ENCODE results near the gene GRIN2A. TPM values are rescaled to one million over a fixed set of nuclear protein-coding genes. Genes with fewer than 3 reads are reported as not detected.

Gene GRIN2A
- total RNA-seq, 1 donor from 2014 or later: 0.56 TPM

DNA sequence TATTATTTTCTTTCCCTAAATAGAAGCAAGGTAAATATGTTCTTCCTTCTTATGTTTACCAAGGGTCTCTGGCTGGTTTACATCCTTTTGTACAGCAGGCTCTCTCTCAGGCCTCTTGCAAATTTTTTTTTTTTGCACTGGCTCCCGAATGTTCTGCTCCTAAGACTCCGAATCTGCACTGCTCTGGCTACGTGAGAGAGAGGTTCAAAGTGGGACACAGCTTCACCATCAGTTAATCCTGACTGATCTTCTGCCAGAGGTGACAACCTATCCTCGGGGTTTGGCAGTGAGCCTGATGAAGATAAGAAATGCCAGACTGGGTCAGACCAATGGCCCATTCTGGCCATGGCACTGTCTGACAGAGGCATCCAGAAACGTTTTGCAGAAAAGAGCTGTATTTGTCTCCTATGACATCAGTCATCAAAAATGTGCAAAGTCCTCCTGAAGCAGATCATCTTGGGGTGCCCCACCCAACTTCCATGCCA is 136.9 kb downstream of the GRIN2A start:
- DNase-seq (no peak), ATAC-seq (no peak)
- Histone ChIP-seq H3K36me3 (no peaks in the 10 kb centered on the region), H3K4me1 (no peaks in the 10 kb centered on the region), H3K4me3 (no peak overlapping the region), H3K27ac (no peak overlapping the region), H3K27me3 (ENCODE audit: low read depth) (peaks cover 4% of the 10 kb centered on the region), H3K9me3 (no peaks in the 10 kb centered on the region)
- TF ChIP-seq CTCF (IDR thresholded peaks at IDR 0.05): no peak
- intact Hi-C loops (cut with DNase I): no loop called here

DNA sequence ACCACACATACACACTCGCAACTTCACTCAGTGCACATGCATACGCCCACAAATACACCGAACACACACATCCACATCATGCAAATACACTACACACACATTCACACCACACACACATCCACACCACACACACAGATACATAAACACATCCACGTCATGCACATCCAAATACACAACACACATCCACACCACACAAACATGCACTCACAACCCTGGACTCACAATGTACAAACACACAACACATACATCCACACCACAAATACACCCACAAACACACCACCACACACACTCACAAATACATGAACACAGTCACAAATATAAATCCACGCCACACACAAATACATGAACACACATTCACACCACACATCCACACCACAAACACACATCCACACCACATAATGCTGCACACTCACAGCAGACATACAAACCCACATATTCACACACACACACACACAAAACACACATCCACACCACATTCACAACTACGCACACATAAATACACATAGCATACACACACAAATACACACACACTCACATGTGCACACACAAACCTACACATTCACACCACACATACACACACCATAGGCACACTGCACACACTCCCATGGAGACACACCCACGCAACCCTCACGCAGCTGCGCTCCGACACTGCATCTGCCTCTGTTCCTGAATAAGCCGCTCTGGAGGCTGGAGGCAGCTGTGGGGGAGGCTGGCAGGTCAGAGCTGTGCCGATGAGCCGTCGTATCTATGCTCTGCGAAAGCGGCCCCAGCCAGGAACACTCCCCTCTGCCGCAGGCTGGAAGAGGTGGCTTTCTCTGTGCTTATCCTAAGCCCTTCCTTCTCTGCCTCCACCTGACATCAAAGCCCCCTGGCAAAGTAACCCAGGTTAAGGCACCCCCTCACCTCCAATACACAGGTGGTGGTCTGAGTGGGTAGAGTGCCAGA is 141.8 kb downstream of the GRIN2A start:
- Histone ChIP-seq H3K4me1 (no peaks in the 10 kb centered on the region), H3K36me3 (no peaks in the 10 kb centered on the region), H3K9me3 (no peaks in the 10 kb centered on the region), H3K27ac (no peak overlapping the region), H3K4me3 (no peak overlapping the region), H3K27me3 (ENCODE audit: low read depth) (peaks cover 4% of the 10 kb centered on the region)
- no peak for TF ChIP-seq CTCF (IDR thresholded peaks at IDR 0.05)
- ATAC-seq (no peak), DNase-seq (no peak)
- intact Hi-C loops (cut with DNase I): no loop called here

DNA sequence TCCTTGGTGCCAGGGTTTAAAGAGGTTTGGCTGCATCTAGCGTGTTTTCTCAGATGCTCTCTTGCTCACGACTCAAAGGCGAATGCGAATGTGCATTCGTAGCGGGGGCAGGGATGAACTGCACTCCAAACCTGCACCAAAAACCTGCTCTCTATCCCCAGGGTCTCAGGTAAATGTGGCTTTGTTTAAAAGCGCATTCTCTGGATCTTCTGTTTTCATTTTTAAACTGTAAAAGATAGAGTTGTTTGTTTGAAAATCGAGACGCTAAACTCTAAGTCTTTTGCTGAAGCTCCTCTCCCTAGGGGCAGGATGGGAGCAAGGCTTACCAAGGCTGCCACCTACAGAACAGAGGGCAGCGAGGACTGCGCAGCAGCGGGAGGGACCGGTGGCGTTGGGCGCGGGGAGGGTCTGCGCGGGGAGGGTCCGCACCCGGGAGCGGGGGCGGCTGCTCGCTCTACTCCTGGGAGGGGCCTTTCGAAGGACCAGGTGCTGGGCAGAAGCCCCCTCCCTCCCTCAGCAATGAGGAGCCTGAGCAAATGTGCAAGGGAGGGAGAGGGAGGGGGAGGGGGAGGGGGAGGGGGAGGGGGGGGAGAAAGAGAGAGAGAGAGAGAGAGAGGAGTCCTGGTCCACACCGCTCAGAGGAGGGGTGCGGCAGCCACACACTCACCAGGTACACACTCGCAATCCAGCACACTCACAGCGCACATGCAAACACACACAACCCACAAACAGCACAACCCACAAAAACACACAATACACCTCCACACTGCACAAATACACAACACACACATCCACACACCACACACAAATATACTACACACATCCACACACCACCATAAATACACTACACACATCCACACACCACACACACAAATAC is 142.8 kb downstream of the GRIN2A start:
- TF ChIP-seq CTCF (IDR thresholded peaks at IDR 0.05): no peak
- H3K27me3 ChIP-seq (ENCODE audit: low read depth): peaks cover 4% of the 10 kb centered on the region
- no peaks in the 10 kb centered on the region for H3K36me3 ChIP-seq
- no peaks in the 10 kb centered on the region for H3K9me3 ChIP-seq
- no peak for DNase-seq
- intact Hi-C loops (cut with DNase I): no loop called here
- H3K4me1 ChIP-seq: no peaks in the 10 kb centered on the region
- H3K27ac ChIP-seq: no peak overlapping the region
- ATAC-seq: peak in 1 of 2 donors; percentile 28
- H3K4me3 ChIP-seq: no peak overlapping the region

DNA sequence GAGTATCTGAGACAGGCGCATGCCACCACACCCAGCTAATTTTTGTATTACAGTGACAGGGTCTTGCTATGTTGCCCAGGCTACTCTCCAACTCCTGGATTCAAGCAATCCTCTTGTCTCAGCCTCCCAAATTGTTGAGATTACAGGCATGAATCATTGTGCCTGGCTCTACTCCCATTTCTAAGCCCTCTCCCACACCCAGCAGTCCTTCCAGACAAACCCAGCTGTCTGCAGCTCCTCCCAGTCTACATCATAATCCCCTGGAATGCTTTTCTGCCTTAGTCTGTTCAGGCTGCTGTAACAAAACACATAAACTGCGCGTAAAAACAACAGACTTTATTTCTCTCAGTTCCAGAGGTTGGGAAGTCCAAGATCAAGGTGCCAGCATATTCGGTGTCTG is 144.5 kb downstream of the GRIN2A start:
- Histone ChIP-seq H3K4me3 (no peak overlapping the region), H3K27ac (no peak overlapping the region), H3K4me1 (no peaks in the 10 kb centered on the region), H3K27me3 (ENCODE audit: low read depth) (peaks cover 4% of the 10 kb centered on the region), H3K9me3 (no peaks in the 10 kb centered on the region), H3K36me3 (no peaks in the 10 kb centered on the region)
- no peak for ATAC-seq
- TF ChIP-seq CTCF (IDR thresholded peaks at IDR 0.05): no peak
- no peak for DNase-seq
- intact Hi-C loops (cut with DNase I): no loop called here

GRCh38 chr16:10036956-10037355 is 145.3 kb downstream of the GRIN2A start:
- intact Hi-C loops (cut with DNase I): no loop called here
- H3K4me3 ChIP-seq: no peak overlapping the region

More at GRCh38 chr16:10036956-10037355, 145.3 kb downstream of the GRIN2A start:
- Histone ChIP-seq H3K9me3 (no peaks in the 10 kb centered on the region), H3K27ac (no peak overlapping the region), H3K36me3 (no peaks in the 10 kb centered on the region), H3K27me3 (ENCODE audit: low read depth) (peaks cover 4% of the 10 kb centered on the region), H3K4me1 (no peaks in the 10 kb centered on the region)
- TF ChIP-seq CTCF (IDR thresholded peaks at IDR 0.05): no peak
- ATAC-seq (no peak), DNase-seq (no peak)

Measured in lower lobe of right lung (tissue), 2 donors.